Measurements from ENCODE around the gene RRAS.

DNA sequence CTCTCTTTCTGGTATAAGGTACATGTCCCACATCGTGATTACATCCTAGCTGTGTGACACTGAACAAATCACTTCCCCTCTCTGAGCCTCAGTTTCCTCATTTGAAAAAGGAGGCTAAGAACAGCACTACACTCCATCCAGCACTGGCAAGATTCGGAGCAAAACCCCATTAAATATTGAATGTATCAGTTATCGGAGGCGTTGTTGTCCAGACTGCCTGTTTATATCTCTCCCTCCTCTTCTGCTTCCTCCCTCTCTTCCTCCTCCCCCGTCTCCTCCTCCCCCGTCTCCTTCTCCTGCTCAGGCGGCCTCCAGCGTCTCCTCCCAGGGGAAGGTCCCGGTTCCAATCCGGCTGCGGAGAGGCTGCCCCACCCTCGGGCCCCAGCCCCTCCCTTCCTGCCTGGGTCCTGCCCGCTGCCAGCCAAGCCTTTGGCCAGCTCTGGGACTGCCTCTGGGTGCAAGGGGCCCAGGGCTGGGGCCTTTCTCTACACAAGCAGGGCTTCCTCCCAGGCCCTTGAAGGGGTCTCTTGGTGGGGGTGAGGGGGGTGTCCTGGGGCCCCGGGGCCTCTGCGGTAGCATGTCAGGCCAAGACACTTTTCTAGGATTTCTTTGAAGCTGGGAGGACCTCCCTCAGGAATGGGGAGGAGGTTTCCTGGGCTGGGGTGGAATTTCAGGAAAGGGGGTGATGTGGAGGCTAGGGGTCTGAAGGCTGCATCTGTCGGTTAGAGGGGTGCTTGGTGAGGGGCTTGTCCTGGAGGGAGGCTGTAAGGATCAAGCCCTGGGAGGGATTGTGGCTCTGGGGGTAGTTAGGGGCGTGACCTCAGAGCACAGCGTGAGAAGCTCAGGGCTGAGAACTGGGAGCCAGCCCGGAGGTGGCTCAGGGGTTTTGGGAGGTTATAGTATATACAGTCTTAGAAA lies 1.9 kb downstream of the RRAS start:
- TF ChIP-seq, protein P1, sequence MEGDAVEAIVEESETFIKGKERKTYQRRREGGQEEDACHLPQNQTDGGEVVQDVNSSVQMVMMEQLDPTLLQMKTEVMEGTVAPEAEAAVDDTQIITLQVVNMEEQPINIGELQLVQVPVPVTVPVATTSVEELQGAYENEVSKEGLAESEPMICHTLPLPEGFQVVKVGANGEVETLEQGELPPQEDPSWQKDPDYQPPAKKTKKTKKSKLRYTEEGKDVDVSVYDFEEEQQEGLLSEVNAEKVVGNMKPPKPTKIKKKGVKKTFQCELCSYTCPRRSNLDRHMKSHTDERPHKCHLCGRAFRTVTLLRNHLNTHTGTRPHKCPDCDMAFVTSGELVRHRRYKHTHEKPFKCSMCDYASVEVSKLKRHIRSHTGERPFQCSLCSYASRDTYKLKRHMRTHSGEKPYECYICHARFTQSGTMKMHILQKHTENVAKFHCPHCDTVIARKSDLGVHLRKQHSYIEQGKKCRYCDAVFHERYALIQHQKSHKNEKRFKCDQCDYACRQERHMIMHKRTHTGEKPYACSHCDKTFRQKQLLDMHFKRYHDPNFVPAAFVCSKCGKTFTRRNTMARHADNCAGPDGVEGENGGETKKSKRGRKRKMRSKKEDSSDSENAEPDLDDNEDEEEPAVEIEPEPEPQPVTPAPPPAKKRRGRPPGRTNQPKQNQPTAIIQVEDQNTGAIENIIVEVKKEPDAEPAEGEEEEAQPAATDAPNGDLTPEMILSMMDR (IDR thresholded peaks at IDR 0.05): no peak
- TF ChIP-seq POLR2A (IDR thresholded peaks at IDR 0.05): no peak
